NCI-H82 treated with DMSO at 0.1 percent for 48 hours (cell line): ENCODE measurements around the gene NEDD4.
"Not testable (repeated sequence)": the region's sequence is repeated elsewhere in the genome, so short reads cannot be mapped to it uniquely, and the experiment has no call there.

ENCODE experiments used
- DNase-seq: peaks from one replicate; lab custom pipeline; 2025; ENCODE audit not compliant: unreplicated experiment; lab: John Stamatoyannopoulos, UW

Gene NEDD4

DNA sequence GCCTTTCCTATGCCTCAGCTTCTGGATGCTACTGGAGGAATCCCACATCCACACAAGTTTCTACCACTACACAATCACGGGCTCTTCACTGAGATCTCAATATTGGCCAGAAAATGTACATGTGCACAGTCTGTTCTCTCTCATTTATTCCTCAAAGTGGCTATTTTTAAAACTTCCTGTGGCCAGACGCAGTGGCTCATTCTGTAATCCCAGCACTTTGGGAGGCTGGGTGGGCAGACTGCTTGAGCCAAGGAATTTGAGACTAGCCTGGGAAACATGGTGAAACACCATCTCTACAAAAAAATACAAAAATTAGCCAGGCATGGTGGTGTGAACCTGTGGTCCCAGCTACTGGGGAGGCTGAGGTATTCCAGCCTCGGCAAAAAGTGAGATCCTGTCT, 159.1 kb downstream of the NEDD4 start:
- DNase-seq = no peak

DNA sequence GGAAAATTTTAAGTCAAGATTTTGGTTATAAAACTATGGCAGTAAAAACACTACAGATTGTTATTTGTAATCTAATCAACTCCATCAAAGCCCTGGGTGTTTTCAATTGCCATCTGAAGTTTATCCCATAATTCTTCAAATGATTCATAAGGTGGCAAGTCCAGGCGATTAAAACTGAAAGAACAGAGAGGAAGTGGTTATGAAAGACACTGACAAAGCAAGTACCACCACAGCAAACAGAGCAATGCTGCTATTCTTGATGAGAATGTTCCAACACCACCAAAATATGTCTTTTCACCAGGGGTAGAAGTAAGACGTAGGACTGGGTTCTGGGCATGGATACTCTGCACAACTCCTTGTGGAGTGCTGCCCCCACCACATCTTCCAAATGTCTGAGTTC, 163.6 kb downstream of the NEDD4 start:
- DNase-seq = no peak

DNA sequence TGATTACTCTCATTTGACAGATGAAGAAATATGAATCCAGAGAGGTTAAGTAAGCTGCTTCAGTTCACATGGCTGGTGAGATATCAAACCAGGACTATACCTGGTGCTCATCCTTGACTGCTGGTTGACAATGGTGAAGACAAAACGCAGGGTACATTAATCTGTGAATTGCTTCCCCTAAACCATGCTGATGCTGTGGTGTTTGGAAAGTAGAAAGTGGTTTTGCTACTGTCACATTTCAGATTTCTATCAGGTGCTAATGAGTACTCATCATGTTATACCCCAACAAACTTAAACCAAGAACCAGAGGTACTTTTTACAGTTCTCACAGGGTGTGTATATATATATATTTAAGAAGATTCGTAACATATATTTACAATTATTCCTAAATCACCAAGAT, 165.5 kb downstream of the NEDD4 start:
- DNase-seq = no peak

DNA sequence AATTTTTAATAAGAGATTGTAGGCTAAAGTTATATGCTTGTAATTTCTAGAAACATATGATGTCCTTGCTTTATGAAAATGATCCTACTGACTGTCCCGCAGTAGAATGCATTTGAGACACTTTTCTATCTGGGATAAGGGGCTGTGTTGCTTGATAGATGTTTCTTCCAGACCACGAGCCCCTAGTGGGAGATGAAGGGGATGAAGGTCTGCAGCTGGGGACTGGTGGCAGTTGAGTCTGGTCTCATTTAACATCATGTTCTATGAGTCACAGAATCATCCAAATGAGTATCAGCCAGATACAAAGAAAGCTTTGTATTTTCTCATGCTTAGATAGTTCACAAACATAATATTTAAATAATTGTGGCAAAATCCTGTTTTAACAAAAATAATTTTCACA, 166.2 kb downstream of the NEDD4 start:
- DNase-seq = no peak

DNA sequence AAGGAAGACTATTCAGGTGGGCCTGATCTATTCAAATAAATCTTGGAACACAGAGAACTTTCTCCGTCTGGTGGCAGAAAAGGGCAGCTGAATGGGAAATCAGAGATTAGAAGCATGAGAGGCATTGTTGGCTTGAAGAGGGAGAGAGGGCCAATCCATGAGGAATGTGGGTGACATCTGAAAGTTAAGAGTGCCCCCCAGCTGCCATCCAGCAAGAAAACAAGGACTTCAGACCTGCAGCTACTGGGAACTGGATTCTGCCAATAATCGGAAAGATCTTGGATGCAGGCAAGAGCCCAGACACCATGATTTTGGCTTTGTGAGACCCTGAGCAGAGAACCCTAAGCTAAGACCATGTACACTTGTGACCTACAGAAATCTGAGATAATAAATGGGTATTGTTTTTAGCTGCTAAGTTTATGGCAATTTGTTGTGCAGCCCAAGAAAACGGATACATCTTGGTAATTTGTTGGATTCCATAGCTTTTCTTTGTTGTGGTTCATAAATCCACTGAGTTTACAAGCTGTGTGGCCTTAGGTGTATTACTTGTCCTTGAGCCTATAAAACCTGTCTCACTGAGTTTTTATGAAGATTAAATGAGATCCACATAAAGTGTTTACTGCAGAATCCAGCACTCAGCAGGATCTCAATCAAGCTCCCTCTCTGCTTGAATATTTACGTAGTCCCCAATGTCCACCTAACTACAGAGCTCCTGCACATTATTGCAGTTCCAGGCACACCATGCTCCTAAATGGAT, 168.4 kb downstream of the NEDD4 start:
- DNase-seq = peak; percentile 13

DNA sequence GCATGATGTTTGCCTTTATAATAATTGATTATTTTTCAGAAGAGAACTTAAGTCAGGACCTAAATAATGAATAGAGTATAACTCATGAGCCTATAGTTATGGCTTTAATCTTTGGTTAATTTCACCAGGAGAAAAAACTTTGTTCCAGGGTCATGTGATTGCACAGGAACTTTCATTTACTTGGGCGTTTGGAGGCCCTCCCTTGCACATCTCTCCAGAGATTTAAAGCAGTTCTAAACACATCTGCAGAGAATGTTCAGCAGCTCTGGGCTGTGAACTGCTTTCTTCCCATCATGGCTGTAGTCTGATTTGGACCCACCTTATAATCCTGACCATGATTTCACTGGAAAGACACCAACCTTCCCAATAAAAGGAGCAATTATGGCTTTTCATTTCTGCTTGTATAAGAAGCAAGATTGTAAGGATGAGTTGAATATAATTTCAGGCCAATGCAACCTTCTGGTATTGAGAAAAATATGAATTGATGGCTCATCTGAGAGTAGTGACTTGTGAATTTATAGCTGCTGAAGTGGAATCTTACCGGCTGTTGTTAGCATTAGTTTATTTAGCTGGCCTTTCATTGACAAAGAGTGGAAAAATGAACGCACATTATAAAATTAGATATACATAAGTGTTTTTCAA, 169.6 kb downstream of the NEDD4 start:
- no peak for DNase-seq

DNA sequence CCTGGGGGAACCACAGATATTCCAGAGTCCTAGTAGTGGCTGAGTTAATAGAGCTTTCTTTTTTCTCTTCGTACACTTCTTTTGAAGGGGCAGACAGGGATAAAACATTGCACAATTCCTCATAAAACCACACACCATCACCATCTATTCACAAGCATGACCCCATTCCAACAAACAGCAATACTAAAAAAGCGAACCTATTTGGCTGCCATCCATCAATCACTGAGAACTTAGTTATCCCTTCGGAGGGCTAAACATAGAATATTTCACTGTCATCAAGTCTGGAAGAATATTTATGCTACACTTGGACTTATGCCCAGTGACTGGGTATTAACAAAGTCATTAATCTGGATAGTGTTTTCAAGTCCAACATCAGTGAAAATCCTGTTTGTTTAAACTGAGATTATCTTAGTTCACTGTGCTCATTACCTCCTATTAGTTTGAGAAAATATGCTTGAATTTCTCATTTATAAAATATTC, 170.2 kb downstream of the NEDD4 start:
- DNase-seq = peak; percentile 72

DNA sequence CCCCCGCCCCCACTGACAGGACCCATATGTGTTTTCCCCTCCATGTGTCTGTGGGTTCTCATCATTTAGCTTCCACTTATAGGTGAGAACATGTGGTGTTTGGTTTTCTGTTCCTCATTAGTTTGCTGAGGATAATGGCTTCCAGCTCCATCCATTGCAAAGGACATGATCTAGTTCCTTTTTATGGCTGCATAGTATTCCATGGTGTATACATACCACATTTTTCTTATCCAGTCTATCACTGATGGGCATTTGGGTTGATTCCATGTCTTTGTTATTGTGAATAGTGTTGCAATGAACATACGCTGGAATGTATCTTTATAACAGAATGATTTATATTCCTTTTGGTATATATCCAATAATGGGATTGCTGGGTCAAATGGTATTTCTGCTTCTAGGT, 171.7 kb downstream of the NEDD4 start:
- DNase-seq = not testable (repeated sequence)

DNA sequence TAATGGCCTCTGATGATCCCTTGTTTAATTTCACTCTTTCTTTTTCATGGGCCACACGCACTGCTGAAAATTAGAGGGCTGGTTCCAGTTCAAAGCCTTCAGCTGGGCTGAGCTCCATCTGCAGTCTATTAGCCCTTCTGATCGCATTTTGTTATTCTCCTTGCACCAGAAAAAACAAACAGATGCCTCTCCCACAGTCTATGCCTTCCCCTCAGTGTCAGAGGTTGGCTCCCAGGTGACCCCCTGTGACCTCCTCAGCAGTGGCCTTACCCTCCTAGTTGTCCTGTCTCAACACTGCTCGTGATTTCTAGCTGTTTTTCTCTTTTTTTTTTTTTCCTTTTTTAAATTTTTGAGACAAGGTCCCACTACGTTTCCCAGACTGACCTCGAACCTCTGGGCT, 173.4 kb downstream of the NEDD4 start:
- no peak for DNase-seq

DNA sequence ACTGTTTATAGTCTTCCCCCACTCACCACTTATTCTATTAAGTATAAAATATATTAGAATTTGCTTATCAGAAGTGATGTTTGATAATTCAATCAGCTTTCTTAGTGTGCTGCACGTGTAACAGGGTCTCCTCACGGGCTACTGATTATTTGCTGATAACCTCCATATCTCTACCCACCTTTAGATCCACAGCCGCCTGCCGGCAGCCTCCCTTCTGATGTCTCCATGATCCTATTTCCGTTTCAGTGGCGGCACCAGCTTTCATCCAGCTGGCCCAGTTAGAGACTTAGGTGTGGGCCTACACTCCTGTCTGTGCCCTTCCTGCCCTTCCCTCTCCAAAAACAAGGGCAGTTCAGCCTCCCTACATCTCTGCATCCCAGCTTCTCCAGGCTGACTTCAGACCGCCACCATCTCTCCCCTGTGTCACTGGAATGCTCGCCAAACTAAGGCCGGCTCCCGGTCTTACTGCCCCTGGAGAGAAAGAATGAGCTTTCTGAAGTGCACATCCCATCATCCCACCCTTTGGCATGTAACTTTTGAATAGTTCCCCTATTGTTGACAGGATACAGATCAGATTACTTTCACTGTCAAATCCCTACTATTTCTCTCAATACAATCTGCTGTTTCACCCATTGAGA, 173.9 kb downstream of the NEDD4 start:
- no peak for DNase-seq

DNA sequence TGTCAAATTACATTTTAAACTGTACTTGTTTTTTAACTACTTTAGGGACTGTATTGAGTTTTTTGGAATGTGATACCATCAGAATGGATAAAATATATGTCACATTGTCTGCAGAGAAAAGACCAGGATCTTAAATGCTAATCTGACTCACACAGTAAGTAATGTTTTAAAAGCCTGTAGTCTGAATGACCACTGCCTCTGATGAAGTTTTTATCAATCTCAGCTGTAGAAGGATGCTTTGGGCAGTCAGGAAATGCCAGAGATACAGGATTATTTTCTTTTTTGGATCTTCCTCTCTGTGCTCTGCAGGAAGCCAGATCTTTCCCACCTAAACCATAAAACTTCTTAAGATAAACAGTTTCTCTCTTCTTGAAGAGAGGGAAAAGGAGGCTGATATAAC, 177.4 kb downstream of the NEDD4 start:
- no peak for DNase-seq

DNA sequence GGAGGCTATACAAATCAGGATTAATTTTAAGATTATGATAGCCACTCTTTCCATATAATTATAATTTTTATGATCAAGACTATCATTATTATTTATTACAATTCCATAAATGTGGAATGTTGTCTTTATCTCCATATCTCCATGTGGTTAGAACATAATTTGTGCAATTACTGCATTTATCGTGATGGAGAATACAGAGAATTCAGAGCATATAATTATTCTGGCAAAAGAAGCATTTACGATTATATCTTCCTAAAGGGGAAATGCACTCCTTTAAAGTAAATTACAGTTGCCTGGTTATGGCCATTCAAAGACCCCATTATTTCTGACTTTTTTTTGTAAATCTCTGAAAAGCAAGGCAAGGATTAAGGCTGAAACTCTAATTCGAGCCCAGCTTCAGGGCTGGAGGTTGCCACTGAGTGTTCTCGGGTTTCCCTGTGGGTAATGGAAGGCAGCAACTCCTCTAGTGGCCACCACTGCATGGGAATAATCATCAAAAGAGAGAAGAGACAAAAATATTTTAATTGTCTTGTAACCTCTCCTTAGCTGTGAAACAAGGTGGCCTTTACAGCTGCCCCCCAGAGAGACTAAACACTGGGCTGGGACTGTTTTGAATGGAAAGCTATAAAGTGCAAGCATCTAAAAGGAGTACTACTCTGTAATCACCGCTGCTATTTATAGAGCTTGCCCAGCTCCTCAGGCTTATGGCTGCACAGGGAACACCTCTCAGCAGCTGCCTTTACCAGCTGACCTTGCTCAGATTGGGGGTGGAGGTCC, 190.6 kb downstream of the NEDD4 start:
- no peak for DNase-seq

DNA sequence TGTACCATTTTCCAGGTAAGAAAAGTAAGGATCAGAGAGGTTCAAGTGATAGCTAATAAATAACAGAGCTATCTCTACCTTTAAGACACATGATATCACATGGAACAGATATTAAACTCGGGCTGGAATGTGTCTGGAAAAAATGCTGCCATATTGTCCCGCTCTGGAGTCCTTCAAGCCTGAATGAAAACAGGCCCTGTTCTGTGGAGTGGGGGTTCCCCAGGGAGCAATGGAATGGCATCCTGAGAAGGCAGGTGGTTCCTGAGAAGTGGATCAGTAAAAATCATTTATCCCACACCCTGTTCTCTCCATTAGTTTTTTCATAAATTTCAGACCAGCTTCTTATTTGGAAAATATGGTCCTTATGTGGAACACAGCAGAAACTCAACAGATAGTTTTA, 193.2 kb downstream of the NEDD4 start:
- DNase-seq = no peak

DNA sequence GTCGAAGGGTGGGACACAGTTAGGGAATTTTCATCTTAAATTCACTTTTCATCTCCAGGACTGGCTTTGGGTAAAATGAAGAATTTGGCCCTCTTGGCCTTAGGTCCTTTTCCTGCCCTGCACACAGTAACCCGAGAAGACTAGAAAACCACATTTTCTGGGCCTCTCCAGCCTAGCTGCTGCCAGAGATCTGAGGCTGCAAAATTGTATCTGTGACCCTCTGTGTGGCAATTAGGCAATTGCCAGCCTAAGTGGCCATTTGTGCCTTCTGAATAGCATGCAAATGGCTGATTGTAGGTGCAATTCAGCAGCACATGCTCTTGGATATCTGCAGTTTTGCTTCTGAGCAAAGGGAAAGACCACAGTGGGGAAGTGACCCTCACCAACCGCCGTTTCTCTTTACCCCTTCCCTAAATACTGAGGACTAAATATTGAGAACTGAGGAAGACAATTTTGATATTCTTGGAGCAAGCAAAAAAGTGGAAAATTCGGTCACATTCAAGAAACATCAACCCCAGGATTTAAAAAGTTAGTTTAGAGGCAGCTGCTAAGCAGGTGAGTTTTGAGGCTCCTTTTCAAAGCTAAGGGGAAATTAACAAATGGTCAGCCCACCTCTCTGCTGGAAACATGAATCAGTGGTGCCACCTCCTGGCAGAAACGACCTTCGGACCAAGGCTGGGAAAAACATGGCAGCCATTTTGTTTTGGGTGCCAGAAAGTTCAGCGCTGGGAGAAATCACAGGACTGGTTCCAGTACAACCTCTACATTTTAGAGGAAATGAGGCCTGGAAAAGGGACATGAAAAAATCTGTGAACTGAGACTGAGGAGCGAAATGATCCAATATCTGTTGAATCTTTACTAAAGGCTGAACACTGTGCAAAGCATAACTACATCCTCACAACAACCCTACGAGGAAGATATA, 193.9 kb downstream of the NEDD4 start:
- DNase-seq = peak; percentile 27

DNA sequence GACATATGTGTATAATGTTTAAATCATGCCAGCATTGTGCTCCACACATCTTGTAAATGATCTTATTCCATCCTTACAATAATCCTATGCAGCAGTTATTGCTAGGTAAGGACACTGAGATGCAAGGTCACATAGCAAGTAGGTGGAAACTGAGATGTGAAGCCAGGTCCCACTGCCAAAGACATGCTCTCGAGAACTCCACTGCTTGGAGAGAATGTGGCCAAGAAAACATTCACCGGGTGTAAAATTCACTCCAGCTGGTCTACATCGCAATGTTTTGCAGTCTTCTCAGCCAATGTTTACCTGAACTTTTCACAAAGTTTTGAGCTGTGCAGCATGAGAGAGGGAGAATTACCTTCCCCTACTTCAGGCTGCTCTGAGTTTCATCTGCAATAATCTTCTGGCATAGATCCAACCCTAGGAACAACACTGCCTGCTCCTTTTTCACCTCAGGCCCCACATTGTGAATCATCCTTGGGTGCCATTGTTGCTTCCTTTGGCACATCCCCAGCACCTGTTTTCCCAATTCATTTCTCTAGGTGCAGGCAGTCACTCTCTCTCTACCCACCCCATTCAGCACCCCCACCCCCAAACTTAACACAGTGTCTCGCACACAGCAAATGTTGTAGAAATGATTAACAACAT, 197.0 kb downstream of the NEDD4 start:
- no peak for DNase-seq

DNA sequence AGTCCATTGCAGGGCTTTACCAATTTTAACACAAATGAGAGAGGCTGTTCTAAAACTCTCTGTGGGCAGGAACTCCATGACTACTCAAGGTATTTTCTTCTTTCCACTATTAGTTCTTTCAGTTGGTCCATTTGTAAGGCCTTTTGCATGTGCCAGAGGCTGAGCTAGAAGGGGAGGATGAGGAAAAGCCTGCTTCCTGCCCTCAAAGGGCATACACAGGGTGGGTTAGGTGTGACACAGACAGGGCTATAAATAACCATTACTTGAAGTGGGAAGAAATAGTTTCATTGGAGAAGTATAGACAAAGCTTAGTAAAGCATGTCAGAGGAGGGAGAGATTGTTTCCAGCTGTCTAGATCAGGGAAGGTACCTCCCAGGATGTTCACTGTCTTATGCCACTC, 198.4 kb downstream of the NEDD4 start:
- DNase-seq = no peak

DNA sequence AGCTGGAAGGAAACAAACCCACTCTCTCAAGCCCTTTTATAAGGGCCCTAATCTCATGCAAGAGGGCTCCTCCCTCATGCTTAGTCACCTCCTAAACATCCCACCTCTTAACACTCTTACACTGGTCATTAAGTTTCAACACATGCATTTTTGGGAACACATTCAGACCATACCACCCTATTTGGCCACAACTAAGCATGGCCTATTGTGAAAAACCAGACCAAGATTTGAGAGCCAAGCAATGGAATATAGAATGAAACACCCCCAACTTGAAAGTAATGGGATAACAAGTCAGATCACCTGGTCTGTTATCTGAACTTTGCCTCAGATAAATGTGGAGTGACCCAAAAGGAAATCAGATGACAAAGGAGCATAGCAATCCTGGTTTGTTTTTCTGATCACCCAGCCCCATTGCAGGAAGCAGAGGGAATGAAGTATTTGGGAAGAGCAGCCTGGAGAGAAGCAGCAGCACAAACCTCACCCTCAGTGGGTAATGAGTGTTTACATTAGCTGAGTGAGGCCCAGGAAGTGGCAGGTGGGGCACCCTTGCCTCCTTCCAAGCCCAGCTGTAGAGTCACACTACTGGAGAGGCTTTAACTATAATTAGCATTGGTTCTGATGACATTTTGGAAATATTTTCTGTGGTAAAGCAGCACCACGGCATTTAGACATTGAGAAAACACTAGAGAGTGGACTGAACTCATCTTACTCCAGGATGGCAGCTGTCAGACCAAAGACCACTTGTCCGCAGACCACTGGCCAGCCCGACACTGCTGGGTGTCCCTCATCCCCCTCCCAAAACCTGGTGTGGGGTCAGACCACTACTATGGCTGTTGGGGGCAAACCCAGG, 201.6 kb downstream of the NEDD4 start:
- no peak for DNase-seq

DNA sequence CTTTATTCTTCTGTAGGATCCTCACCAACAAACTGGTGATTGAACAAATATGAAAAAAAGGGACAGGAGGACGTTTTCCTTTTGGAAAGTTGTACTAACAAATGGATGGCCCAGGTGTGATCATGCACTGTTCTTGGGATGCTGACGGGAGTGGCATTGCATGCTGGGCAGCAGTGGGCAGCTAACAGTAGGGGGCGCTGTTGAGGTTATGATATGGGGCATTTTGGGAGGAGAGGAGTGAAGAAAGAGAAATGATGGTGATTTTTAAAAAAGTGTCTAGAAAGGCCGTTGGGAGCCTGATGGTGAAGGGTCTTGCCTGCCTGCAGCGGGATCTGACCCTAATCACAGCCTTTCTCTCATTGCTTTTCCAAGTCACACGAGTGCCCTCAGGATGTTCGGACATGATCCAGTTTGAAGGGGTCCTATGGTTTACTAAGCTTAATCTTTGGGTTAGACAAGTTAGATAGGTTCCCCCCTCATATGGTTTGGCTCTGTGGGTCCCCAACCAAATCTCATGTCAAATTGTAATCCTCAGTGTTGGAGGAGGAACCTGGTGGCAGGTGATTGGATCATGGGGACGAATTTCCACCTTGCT, 204.2 kb downstream of the NEDD4 start:
- no peak for DNase-seq

DNA sequence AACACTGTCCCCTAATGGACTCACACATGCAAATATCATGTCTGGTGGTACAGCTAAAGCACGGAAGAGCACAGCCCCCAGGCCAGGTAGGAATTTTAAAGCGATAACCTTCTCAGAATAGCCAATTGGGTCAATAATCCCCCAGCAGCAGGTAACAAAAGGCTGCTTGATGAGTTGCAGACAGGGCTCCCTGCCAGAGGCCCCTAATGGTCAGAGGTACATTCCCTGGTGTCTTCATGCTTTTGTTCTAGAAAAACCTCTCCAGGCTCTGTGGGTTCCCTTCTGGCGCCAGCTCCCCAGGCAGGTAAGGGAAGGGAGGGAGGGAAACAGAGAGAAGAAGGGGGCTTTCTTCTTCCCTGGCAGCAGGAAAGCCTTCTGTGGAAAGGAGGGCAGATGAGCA, 207.1 kb downstream of the NEDD4 start:
- no peak for DNase-seq
